Measurements from ENCODE around the gene BCL2L1. TPM values are rescaled to one million over a fixed set of nuclear protein-coding genes. Genes with fewer than 3 reads are reported as not detected.

Gene BCL2L1
- polyA plus RNA-seq, 1 of the 3 experiments (the other 2 are of a cell fraction): 99.9 TPM

GRCh38 chr20:31770243-31770642 lies 47.6 kb upstream of the BCL2L1 start:
- H3K27ac ChIP-seq (ENCODE audit: low read depth in 2 of 2, low read length in 1 of 2): peak overlapping the region in 1 of 2 experiments; percentile 24; a peak in 1 of 4 replicates
- no peaks in the 10 kb centered on the region for H3K4me1 ChIP-seq (ENCODE audit: control insufficient read depth in 1 of 2, insufficient read depth in 2 of 2, low read depth in 1 of 2, low read length in 1 of 2)
- peaks cover 98% of the 10 kb centered on the region for H3K79me2 ChIP-seq (ENCODE audit: insufficient read depth)

GRCh38 chr20:31769681-31770080 lies 47.0 kb upstream of the BCL2L1 start:
- H3K4me1 ChIP-seq (ENCODE audit: control insufficient read depth in 1 of 2, insufficient read depth in 2 of 2, low read depth in 1 of 2, low read length in 1 of 2): no peaks in the 10 kb centered on the region
- no peak overlapping the region for H3K4me2 ChIP-seq
- CTCF ChIA-PET: interaction anchor here (1.2 kb wide), 1 partner anchor 18 kb away, joined by 4 read pairs; no protein-coding TSS in a partner anchor
- 0 out of 4 replicates have a peak overlapping the region, but pooled peaks of 1 of the 2 experiments have one; percentile 24 for H3K27ac ChIP-seq (ENCODE audit: low read depth in 2 of 2, low read length in 1 of 2)
- 96% methylated on average over 5 of the region's 5 CpGs for WGBS (ENCODE audit: low lambda C conversion rate)
- peaks cover 5 to 32% of the 10 kb centered on the region in 2 experiments for H3K36me3 ChIP-seq (replicated peaks in 1 of 2; ENCODE audit: control insufficient read depth in 1 of 2, insufficient read depth in 2 of 2, low read length in 1 of 2)
- H3K79me2 ChIP-seq (ENCODE audit: insufficient read depth): peaks cover 98% of the 10 kb centered on the region
- DNase-seq: no peak
- H3K9me3 ChIP-seq: no peaks in the 10 kb centered on the region
- no peak overlapping the region for H3K4me3 ChIP-seq (ENCODE audit: low read depth in 2 of 2, low read length in 1 of 2)
- no peaks in the 10 kb centered on the region; the same call in 1 of the 2 replicates for H4K20me1 ChIP-seq (ENCODE audit: insufficient read depth)
- peaks cover 27% of the 10 kb centered on the region for H3F3A ChIP-seq (replicated peaks; ENCODE audit: insufficient read depth)
- no peaks in the 10 kb centered on the region for H3K9me2 ChIP-seq
- H3K9ac ChIP-seq: no peak overlapping the region
- no peaks in the 10 kb centered on the region for H3K27me3 ChIP-seq (ENCODE audit: insufficient read depth)
- POLR2A ChIA-PET: interaction anchor here (1.1 kb wide), 1 partner anchor 15 kb away, joined by 4 read pairs; no protein-coding TSS in a partner anchor
- H2AFZ ChIP-seq (ENCODE audit: low read depth): peak overlapping the region; percentile 45; the same call in 1 of the 2 replicates
- TF ChIP-seq MXI1 (IDR thresholded peaks at IDR 0.05; ENCODE audit: low read depth, low read length): no peak
- no peak for TF ChIP-seq FOSL2 (IDR thresholded peaks at IDR 0.05; ENCODE audit: borderline replicate concordance, low read depth)
- TF ChIP-seq POLR2AphosphoS5 (IDR thresholded peaks at IDR 0.05; ENCODE audit: low read depth, low read length): no peak
- TF ChIP-seq ZBTB33 (IDR thresholded peaks at IDR 0.05; ENCODE audit: borderline replicate concordance, low read depth): no peak
- no peak for TF ChIP-seq NFIC (IDR thresholded peaks at IDR 0.05; ENCODE audit: borderline replicate concordance)
- no peak for TF ChIP-seq MAX (IDR thresholded peaks at IDR 0.05; ENCODE audit: low read depth)
- no peak for TF ChIP-seq PBX3 (IDR thresholded peaks at IDR 0.05)
- no peak for TF ChIP-seq RCOR1 (IDR thresholded peaks at IDR 0.05; ENCODE audit: low read length)
- TF ChIP-seq EP300 (IDR thresholded peaks at IDR 0.05; ENCODE audit: borderline replicate concordance in 1 of 2, low read depth in 1 of 2, low read length in 1 of 2): no peak

More at GRCh38 chr20:31770243-31770642, 47.6 kb upstream of the BCL2L1 start:
- Histone ChIP-seq H3K9ac (no peak overlapping the region), H3F3A (replicated peaks; ENCODE audit: insufficient read depth) (peaks cover 22% of the 10 kb centered on the region), H3K4me2 (no peak overlapping the region; the same call in 1 of the 2 replicates), H3K9me3 (no peaks in the 10 kb centered on the region), H3K27me3 (ENCODE audit: insufficient read depth) (no peaks in the 10 kb centered on the region), H3K36me3 (replicated peaks in 1 of 2; ENCODE audit: control insufficient read depth in 1 of 2, insufficient read depth in 2 of 2, low read length in 1 of 2) (peaks cover 5 to 34% of the 10 kb centered on the region in 2 experiments), H4K20me1 (ENCODE audit: insufficient read depth) (no peaks in the 10 kb centered on the region; the same call in 1 of the 2 replicates), H2AFZ (ENCODE audit: low read depth) (peak overlapping the region; percentile 45), H3K9me2 (no peaks in the 10 kb centered on the region), H3K4me3 (ENCODE audit: low read depth in 2 of 2, low read length in 1 of 2) (no peak overlapping the region)
- ChIA-PET CTCF (interaction anchor here (1.2 kb wide), 1 partner anchor 18 kb away, joined by 4 read pairs; no protein-coding TSS in a partner anchor), POLR2A (interaction anchor here (1.1 kb wide), 1 partner anchor 14 kb away, joined by 4 read pairs; no protein-coding TSS in a partner anchor)
- TF ChIP-seq JUND (IDR thresholded peaks at IDR 0.05) (no peak), NRF1 (IDR thresholded peaks at IDR 0.05; ENCODE audit: low read depth, low read length) (no peak), PBX3 (IDR thresholded peaks at IDR 0.05) (no peak), ELF1 (IDR thresholded peaks at IDR 0.05) (no peak), RCOR1 (IDR thresholded peaks at IDR 0.05; ENCODE audit: low read length) (no peak), IRF3 (IDR thresholded peaks at IDR 0.05; ENCODE audit: low read depth, low read length) (no peak), CHD2 (IDR thresholded peaks at IDR 0.05; ENCODE audit: low read length, partially characterized antibody) (no peak), POLR2AphosphoS5 (IDR thresholded peaks at IDR 0.05; ENCODE audit: low read depth, low read length) (no peak), NFIC (IDR thresholded peaks at IDR 0.05; ENCODE audit: borderline replicate concordance) (no peak), GATA2 (CRISPR knock-in tag; IDR thresholded peaks at IDR 0.05) (no peak), RFX5 (IDR thresholded peaks at IDR 0.05; ENCODE audit: low read length) (no peak), USF1 (IDR thresholded peaks at IDR 0.05; ENCODE audit: borderline replicate concordance, low read depth) (no peak), RAD21 (IDR thresholded peaks at IDR 0.05; ENCODE audit: low read length) (no peak), RXRA (IDR thresholded peaks at IDR 0.05; ENCODE audit: borderline replicate concordance, low read depth) (no peak), FOSL2 (IDR thresholded peaks at IDR 0.05; ENCODE audit: borderline replicate concordance, low read depth) (no peak), MEF2A (IDR thresholded peaks at IDR 0.05; ENCODE audit: borderline replicate concordance, low read depth) (no peak)
- no peak for DNase-seq
- 95% methylated on average over 1 of the region's 1 CpG for WGBS (ENCODE audit: low lambda C conversion rate)

All from SK-N-SH (cell line).